ENCODE measurements around the gene SLIT3.

The SLIT3 gene

DNA sequence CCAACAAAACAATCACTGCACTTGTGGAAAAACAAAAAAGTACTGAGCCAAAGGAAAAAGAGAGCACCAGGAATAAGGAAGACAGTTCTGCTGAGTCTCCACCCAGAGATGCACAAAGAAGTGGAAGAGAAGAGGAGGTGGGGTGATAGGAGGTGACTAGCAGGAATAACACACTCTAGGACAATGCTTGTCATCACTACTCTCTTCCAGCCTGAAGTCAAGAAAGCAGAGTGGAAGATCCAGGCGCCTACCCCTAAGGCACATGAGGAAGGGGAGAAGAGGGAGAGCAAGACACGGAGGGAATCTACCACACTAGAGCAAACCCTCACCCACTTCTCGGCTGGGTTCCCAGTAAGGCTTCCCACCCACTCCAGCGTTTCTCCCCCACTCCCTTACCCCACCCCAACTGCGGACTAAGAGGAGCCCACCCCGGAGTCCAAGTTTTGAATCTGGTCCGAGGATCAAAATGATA is 1.7 kb downstream of the SLIT3 start:
- H4K20me1 ChIP-seq (ENCODE audit: insufficient read depth): no peaks in the 10 kb centered on the region
- no peak overlapping the region for H3K4me2 ChIP-seq
- H3K36me3 ChIP-seq (ENCODE audit: insufficient read depth): no peaks in the 10 kb centered on the region
- H3K27me3 ChIP-seq (ENCODE audit: insufficient read depth, low read depth): no peaks in the 10 kb centered on the region
- H3K4me3 ChIP-seq (IDR thresholded peaks at IDR 0.05; ENCODE audit: insufficient read depth, low read depth, low read length): no peak overlapping the region
- H3K27ac ChIP-seq: no peak overlapping the region
- no peaks in the 10 kb centered on the region for H3K4me1 ChIP-seq (ENCODE audit: low read depth, poor library complexity, severe bottlenecking)
- no peak overlapping the region for H2AFZ ChIP-seq (ENCODE audit: low read depth)
- no peaks in the 10 kb centered on the region for H3K79me2 ChIP-seq (ENCODE audit: insufficient read depth, low read depth)
- no peak overlapping the region for H3K9ac ChIP-seq
- TF ChIP-seq, protein P1, sequence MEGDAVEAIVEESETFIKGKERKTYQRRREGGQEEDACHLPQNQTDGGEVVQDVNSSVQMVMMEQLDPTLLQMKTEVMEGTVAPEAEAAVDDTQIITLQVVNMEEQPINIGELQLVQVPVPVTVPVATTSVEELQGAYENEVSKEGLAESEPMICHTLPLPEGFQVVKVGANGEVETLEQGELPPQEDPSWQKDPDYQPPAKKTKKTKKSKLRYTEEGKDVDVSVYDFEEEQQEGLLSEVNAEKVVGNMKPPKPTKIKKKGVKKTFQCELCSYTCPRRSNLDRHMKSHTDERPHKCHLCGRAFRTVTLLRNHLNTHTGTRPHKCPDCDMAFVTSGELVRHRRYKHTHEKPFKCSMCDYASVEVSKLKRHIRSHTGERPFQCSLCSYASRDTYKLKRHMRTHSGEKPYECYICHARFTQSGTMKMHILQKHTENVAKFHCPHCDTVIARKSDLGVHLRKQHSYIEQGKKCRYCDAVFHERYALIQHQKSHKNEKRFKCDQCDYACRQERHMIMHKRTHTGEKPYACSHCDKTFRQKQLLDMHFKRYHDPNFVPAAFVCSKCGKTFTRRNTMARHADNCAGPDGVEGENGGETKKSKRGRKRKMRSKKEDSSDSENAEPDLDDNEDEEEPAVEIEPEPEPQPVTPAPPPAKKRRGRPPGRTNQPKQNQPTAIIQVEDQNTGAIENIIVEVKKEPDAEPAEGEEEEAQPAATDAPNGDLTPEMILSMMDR (conservative IDR thresholded peaks at IDR 0.05; ENCODE audit: low read depth, low read length): no peak

DNA sequence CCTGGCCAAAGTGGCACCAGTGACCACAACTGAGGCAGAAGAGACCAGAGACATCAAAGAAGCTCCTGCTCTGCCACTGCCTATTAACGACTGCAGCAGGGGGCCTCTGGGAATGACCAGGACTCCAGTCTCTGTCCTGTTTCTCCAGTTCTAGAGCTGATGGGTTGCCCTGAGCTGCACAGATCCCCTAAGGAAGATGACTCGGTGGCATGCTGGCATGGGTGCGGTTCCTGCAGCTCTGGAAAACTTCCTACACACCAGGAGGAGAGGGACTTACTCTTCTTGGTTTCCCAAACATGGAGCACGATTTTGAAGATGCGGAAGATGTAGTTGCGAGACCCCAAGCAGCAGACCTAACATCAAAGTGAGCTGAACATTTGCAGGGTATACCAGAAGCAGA is 2.7 kb downstream of the SLIT3 start:
- Histone ChIP-seq H3K27ac (no peak overlapping the region), H3K79me2 (ENCODE audit: insufficient read depth, low read depth) (no peaks in the 10 kb centered on the region), H4K20me1 (ENCODE audit: insufficient read depth) (no peaks in the 10 kb centered on the region), H3K4me1 (ENCODE audit: low read depth, poor library complexity, severe bottlenecking) (no peaks in the 10 kb centered on the region), H3K9ac (no peak overlapping the region), H3K4me3 (IDR thresholded peaks at IDR 0.05; ENCODE audit: insufficient read depth, low read depth, low read length) (no peak overlapping the region), H3K36me3 (ENCODE audit: insufficient read depth) (no peaks in the 10 kb centered on the region), H2AFZ (ENCODE audit: low read depth) (no peak overlapping the region), H3K27me3 (ENCODE audit: insufficient read depth, low read depth) (no peaks in the 10 kb centered on the region), H3K4me2 (no peak overlapping the region)
- TF ChIP-seq, protein P1 (conservative IDR thresholded peaks at IDR 0.05; ENCODE audit: low read depth, low read length): no peak

DNA sequence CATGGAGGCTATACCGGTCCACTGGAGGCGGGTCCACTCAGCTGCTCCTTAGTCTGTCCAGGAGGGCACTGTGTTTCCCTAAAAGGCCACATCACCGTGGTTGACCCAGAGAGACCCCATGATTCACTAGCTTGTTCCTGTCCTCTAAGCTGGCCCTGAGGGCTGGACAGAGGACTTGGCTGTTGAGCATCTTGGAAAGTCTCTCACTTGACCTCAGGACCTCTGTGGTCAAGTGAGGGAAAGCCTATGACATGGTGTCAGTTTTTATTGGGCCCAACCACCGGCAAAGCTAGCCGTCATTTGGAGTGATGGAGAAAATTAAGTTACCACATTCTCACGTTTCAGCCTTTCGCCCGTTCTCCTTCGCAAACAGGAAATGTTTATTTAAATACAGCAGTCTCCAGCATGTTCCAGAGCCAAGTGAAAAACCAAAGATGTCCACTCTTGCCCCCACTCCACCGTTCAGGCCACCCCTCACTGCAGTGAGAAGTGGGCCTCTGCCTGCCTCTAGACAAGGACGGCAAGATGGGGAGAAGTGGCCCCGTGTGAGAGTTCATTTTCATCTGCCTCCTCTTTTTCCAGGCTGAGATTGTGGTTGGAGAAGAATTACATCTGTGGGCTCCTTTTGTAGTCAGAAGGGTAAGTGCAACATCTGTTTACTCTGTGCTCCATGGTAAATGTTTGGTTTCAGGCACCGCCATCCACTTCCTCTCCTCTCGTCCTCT is 4.4 kb downstream of the SLIT3 start:
- H3K79me2 ChIP-seq (ENCODE audit: insufficient read depth, low read depth): no peaks in the 10 kb centered on the region
- H3K4me2 ChIP-seq: no peak overlapping the region
- H3K9ac ChIP-seq: no peak overlapping the region
- no peaks in the 10 kb centered on the region for H3K27me3 ChIP-seq (ENCODE audit: insufficient read depth, low read depth)
- H3K27ac ChIP-seq: no peak overlapping the region
- H3K4me1 ChIP-seq (ENCODE audit: low read depth, poor library complexity, severe bottlenecking): no peaks in the 10 kb centered on the region
- no peak overlapping the region for H2AFZ ChIP-seq (ENCODE audit: low read depth)
- H4K20me1 ChIP-seq (ENCODE audit: insufficient read depth): no peaks in the 10 kb centered on the region
- H3K4me3 ChIP-seq (IDR thresholded peaks at IDR 0.05; ENCODE audit: insufficient read depth, low read depth, low read length): no peak overlapping the region
- TF ChIP-seq, protein P1 (conservative IDR thresholded peaks at IDR 0.05; ENCODE audit: low read depth, low read length): no peak
- no peaks in the 10 kb centered on the region for H3K36me3 ChIP-seq (ENCODE audit: insufficient read depth)

DNA sequence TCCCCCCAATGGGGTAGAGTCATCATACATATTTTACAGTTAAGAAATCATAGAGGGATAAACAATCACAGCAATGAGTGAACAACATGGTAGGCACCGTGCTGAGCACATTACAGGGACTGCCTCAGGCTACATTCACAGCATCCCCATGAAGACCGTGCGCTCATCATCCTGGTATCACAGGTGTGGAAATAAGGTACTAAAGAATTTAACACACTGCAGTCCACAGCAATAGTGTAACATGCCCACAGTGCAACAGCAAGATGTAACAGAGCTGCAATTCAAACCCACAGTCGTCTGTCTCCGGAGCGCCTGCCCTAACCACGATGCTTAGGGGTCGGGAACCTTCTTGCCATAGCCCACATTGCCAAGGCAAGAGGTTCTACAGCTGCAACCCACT is 5.6 kb downstream of the SLIT3 start:
- Histone ChIP-seq H2AFZ (ENCODE audit: low read depth) (no peak overlapping the region), H3K27me3 (ENCODE audit: insufficient read depth, low read depth) (no peaks in the 10 kb centered on the region), H3K27ac (no peak overlapping the region), H3K79me2 (ENCODE audit: insufficient read depth, low read depth) (no peaks in the 10 kb centered on the region), H3K4me2 (no peak overlapping the region), H3K4me1 (ENCODE audit: low read depth, poor library complexity, severe bottlenecking) (no peaks in the 10 kb centered on the region), H3K4me3 (IDR thresholded peaks at IDR 0.05; ENCODE audit: insufficient read depth, low read depth, low read length) (no peak overlapping the region), H3K9ac (no peak overlapping the region), H3K36me3 (ENCODE audit: insufficient read depth) (no peaks in the 10 kb centered on the region), H4K20me1 (ENCODE audit: insufficient read depth) (no peaks in the 10 kb centered on the region)
- TF ChIP-seq, protein P1 (conservative IDR thresholded peaks at IDR 0.05; ENCODE audit: low read depth, low read length): no peak
